Measurements from ENCODE around the gene SMCR8.

- TF ChIP-seq CTCF (IDR thresholded peaks at IDR 0.05) = no peak
- no peak for TF ChIP-seq POLR2A (IDR thresholded peaks at IDR 0.05)
Measured at GRCh38 chr17:18371455-18371854, 56.4 kb downstream of the SMCR8 start.
